ENCODE results near the gene IGSF21.

The IGSF21 gene

DNA sequence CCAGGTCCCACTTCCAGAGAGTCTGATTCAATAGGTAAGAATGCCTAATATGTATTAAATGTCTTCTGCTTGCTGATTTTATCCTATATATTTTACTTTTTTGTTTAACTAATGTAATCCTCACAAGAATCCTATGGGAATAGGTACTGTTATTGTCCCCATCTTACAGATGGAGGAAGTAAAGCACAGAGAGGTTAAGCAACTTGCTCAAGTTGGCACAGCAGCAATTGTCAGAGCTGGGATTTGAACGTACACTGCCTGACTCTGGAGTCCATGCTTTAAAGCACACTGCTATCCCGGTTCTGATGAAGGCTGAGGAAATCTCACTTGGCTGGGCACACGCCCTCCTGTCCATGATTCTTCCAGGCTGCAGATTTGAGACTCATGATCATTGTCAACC lies 62.8 kb downstream of the IGSF21 start:
- H2AK5ac ChIP-seq (ENCODE audit: low read length), result no peak overlapping the region
- no peak overlapping the region for H3K9ac ChIP-seq (ENCODE audit: low read length)
- no peaks in the 10 kb centered on the region for H3K27me3 ChIP-seq (ENCODE audit: insufficient read depth, low read length, poor library complexity)
- H3K36me3 ChIP-seq (ENCODE audit: control insufficient read depth, insufficient read depth, low read length), result no peaks in the 10 kb centered on the region
- H3K23ac ChIP-seq (ENCODE audit: low read length), result no peak overlapping the region
- H3K27ac ChIP-seq (ENCODE audit: low read depth, low read length), result no peak overlapping the region
- H2BK5ac ChIP-seq (ENCODE audit: low read length), result no peak overlapping the region
- peaks cover 2% of the 10 kb centered on the region for H3K4me1 ChIP-seq (ENCODE audit: control insufficient read depth, low read depth, low read length)
- H3K79me1 ChIP-seq (ENCODE audit: low read length), result no peaks in the 10 kb centered on the region
- H4K8ac ChIP-seq (ENCODE audit: low read depth, low read length), result no peak overlapping the region
- no peak overlapping the region for H3K18ac ChIP-seq (ENCODE audit: low read length)
- H2BK120ac ChIP-seq (ENCODE audit: low read depth, low read length), result no peak overlapping the region
- H3K4ac ChIP-seq (ENCODE audit: low read depth, low read length), result no peak overlapping the region
- no peak overlapping the region for H4K5ac ChIP-seq (ENCODE audit: low read length)
- H3K79me2 ChIP-seq (ENCODE audit: control insufficient read depth, insufficient read depth, low read length), result no peaks in the 10 kb centered on the region
- no CpG with 5 or more reads among the region's 3 CpGs for WGBS (ENCODE audit: extremely low coverage, insufficient coverage, low lambda C conversion rate)
- no peak overlapping the region for H3K56ac ChIP-seq (ENCODE audit: low read length)
- no peak overlapping the region for H2BK15ac ChIP-seq (replicated peaks; ENCODE audit: low read depth)
- H3K4me2 ChIP-seq (ENCODE audit: low read length), result no peak overlapping the region
- H3K4me3 ChIP-seq (ENCODE audit: low read length), result no peak overlapping the region
- DNase-seq, result no peak

DNA sequence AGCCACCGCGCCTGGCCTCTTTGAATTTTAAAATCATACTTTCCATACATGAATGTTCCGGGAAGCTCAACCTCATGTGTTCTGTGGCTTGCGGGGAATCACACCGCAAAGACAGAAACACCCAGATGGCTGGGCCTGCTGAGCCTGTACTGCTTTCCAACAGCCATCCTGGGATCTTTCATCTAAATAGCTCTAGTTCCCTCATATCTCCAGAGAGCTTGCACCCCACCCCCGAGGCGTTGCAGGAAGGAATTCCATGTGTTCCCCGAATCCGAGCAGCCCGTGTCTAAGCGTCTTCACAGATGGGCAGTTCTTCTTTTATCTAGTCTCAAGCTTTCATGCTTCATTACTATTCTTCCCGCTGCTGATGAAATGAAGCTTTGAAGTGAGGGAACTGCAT lies 66.4 kb downstream of the IGSF21 start:
- no peak overlapping the region for H3K18ac ChIP-seq (ENCODE audit: low read length)
- H3K56ac ChIP-seq (ENCODE audit: low read length), result no peak overlapping the region
- H3K27me3 ChIP-seq (ENCODE audit: insufficient read depth, low read length, poor library complexity), result no peaks in the 10 kb centered on the region
- H3K79me2 ChIP-seq (ENCODE audit: control insufficient read depth, insufficient read depth, low read length), result no peaks in the 10 kb centered on the region
- DNase-seq, result no peak
- H3K4me3 ChIP-seq (ENCODE audit: low read length), result no peak overlapping the region
- H3K23ac ChIP-seq (ENCODE audit: low read length), result no peak overlapping the region
- no peak overlapping the region for H2BK120ac ChIP-seq (ENCODE audit: low read depth, low read length)
- no peak overlapping the region for H3K4me2 ChIP-seq (ENCODE audit: low read length)
- no peak overlapping the region for H4K8ac ChIP-seq (ENCODE audit: low read depth, low read length)
- H3K79me1 ChIP-seq (ENCODE audit: low read length), result no peaks in the 10 kb centered on the region
- H3K27ac ChIP-seq (ENCODE audit: low read depth, low read length), result no peak overlapping the region
- H2BK15ac ChIP-seq (replicated peaks; ENCODE audit: low read depth), result no peak overlapping the region
- no peak overlapping the region for H2AK5ac ChIP-seq (ENCODE audit: low read length)
- peaks cover 12% of the 10 kb centered on the region for H3K4me1 ChIP-seq (ENCODE audit: control insufficient read depth, low read depth, low read length)
- no peaks in the 10 kb centered on the region for H3K36me3 ChIP-seq (ENCODE audit: control insufficient read depth, insufficient read depth, low read length)
- H4K5ac ChIP-seq (ENCODE audit: low read length), result no peak overlapping the region
- no CpG with 5 or more reads among the region's 12 CpGs for WGBS (ENCODE audit: extremely low coverage, insufficient coverage, low lambda C conversion rate)
- H3K9ac ChIP-seq (ENCODE audit: low read length), result no peak overlapping the region
- H3K4ac ChIP-seq (ENCODE audit: low read depth, low read length), result no peak overlapping the region
- no peak overlapping the region for H2BK5ac ChIP-seq (ENCODE audit: low read length)

DNA sequence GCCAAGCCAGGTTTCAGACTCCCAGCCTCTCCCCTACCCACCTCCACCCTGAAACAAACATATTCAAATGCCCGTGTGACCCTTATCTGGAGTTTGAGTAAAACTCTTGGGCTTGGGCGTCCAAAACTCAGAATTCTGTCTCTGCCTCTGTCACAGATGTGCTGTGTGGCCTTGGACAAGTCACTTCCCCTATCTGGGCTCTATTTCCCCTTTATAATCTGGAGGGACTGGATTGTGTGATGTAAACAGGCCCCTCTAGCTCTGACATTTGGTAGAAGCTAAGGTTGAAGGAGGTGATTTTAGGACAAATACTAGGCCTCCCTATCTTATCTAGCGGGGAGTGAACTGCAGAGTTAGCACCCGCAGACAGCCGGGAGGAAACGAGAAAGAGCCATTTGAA lies 67.5 kb downstream of the IGSF21 start:
- no peaks in the 10 kb centered on the region for H3K27me3 ChIP-seq (ENCODE audit: insufficient read depth, low read length, poor library complexity)

DNA sequence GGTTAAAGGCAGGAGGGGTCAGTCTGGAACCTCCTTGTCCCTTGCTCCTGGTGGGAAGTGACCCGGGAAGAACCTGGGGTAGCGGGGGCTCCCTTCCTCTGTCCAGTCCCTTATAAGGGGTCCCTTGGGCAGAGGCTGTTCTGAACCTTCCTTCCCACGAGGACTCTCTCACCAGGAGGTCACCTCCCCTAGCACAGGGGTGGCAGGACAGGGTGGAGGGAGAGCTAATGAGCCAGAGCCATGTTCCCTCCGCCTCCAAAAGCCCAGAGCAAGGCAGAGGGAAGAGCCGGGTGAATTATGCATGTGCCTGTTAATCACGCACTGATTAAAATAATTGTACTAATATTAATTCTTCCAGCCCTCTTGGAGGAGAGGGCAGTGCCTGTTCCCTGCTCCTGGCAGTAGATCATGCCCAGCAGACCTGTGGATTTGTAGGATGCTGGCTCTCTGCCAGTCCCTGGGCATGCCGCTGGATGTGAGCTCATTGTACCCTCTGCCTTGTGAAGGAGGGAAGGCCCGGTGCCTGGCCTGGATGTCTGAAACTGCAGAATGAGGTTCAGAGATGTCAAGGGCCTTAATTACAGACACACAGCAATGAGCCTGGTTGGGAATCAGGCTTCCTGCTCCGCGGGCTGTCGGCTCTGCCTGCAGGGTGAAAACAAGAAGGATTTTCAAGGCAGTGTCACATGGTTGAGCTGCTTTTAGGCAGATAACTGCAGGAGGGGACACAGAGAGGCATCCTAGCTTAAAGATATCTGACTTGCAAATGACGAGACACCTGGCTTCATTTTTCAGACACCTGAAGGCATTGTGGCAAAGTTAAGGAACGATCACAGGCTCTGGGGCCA lies 68.2 kb downstream of the IGSF21 start:
- no peaks in the 10 kb centered on the region for H3K27me3 ChIP-seq (ENCODE audit: insufficient read depth, low read length, poor library complexity)
- WGBS (ENCODE audit: extremely low coverage, insufficient coverage, low lambda C conversion rate), result no CpG with 5 or more reads among the region's 13 CpGs
- H3K18ac ChIP-seq (ENCODE audit: low read length), result no peak overlapping the region

More for the DNA sequence above, 67.5 kb downstream of the IGSF21 start:
- Histone ChIP-seq H3K4me2 (ENCODE audit: low read length) (no peak overlapping the region), H3K27ac (ENCODE audit: low read depth, low read length) (no peak overlapping the region), H4K5ac (ENCODE audit: low read length) (no peak overlapping the region), H3K79me2 (ENCODE audit: control insufficient read depth, insufficient read depth, low read length) (no peaks in the 10 kb centered on the region), H2BK5ac (ENCODE audit: low read length) (no peak overlapping the region), H3K4me1 (ENCODE audit: control insufficient read depth, low read depth, low read length) (peaks cover 12% of the 10 kb centered on the region), H2BK15ac (replicated peaks; ENCODE audit: low read depth) (no peak overlapping the region), H3K79me1 (ENCODE audit: low read length) (no peaks in the 10 kb centered on the region), H2BK120ac (ENCODE audit: low read depth, low read length) (no peak overlapping the region), H3K23ac (ENCODE audit: low read length) (no peak overlapping the region), H3K9ac (ENCODE audit: low read length) (no peak overlapping the region), H3K4ac (ENCODE audit: low read depth, low read length) (no peak overlapping the region), H3K56ac (ENCODE audit: low read length) (no peak overlapping the region), H2AK5ac (ENCODE audit: low read length) (no peak overlapping the region), H3K36me3 (ENCODE audit: control insufficient read depth, insufficient read depth, low read length) (no peaks in the 10 kb centered on the region), H3K18ac (ENCODE audit: low read length) (no peak overlapping the region), H4K8ac (ENCODE audit: low read depth, low read length) (no peak overlapping the region), H3K4me3 (ENCODE audit: low read length) (no peak overlapping the region)
- no CpG with 5 or more reads among the region's 6 CpGs for WGBS (ENCODE audit: extremely low coverage, insufficient coverage, low lambda C conversion rate)
- DNase-seq, result peak; percentile 46

DNA sequence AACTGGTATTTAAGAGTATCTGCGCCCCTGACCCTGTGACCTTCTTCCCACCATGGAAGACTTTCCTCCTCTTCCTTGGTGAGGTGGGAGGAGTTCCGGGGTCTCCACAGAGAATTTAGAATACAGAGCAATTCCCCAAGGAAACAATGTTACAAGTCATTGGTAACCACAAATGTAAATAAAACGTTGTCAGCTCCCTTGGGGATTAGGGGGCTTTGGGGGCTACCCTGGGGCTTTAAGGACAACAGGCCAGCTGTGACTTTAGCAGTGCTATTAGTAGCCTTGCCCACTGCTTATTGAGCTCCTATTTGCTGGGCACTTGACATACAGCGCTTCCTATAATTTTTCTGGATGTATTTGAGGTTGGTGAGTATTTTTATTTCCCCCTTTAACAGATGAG lies 69.0 kb downstream of the IGSF21 start:
- no peak overlapping the region for H3K4me3 ChIP-seq (ENCODE audit: low read length)
- no peak overlapping the region for H2BK15ac ChIP-seq (replicated peaks; ENCODE audit: low read depth)
- peaks cover 12% of the 10 kb centered on the region for H3K4me1 ChIP-seq (ENCODE audit: control insufficient read depth, low read depth, low read length)
- no peak overlapping the region for H3K4me2 ChIP-seq (ENCODE audit: low read length)
- H3K27ac ChIP-seq (ENCODE audit: low read depth, low read length), result no peak overlapping the region
- H3K27me3 ChIP-seq (ENCODE audit: insufficient read depth, low read length, poor library complexity), result no peaks in the 10 kb centered on the region
- no peak overlapping the region for H3K56ac ChIP-seq (ENCODE audit: low read length)
- H3K4ac ChIP-seq (ENCODE audit: low read depth, low read length), result no peak overlapping the region
- H4K8ac ChIP-seq (ENCODE audit: low read depth, low read length), result no peak overlapping the region
- H3K36me3 ChIP-seq (ENCODE audit: control insufficient read depth, insufficient read depth, low read length), result no peaks in the 10 kb centered on the region
- no peaks in the 10 kb centered on the region for H3K79me2 ChIP-seq (ENCODE audit: control insufficient read depth, insufficient read depth, low read length)
- no peak overlapping the region for H2BK5ac ChIP-seq (ENCODE audit: low read length)
- no CpG with 5 or more reads among the region's 4 CpGs for WGBS (ENCODE audit: extremely low coverage, insufficient coverage, low lambda C conversion rate)
- no peak overlapping the region for H3K18ac ChIP-seq (ENCODE audit: low read length)
- peak; percentile 33 for DNase-seq
- H2BK120ac ChIP-seq (ENCODE audit: low read depth, low read length), result no peak overlapping the region
- no peaks in the 10 kb centered on the region for H3K79me1 ChIP-seq (ENCODE audit: low read length)
- no peak overlapping the region for H3K23ac ChIP-seq (ENCODE audit: low read length)
- H3K9ac ChIP-seq (ENCODE audit: low read length), result no peak overlapping the region
- no peak overlapping the region for H2AK5ac ChIP-seq (ENCODE audit: low read length)
- no peak overlapping the region for H4K5ac ChIP-seq (ENCODE audit: low read length)

More for the DNA sequence above, 68.2 kb downstream of the IGSF21 start:
- no peak overlapping the region for H4K8ac ChIP-seq (ENCODE audit: low read depth, low read length)
- no peak overlapping the region for H4K5ac ChIP-seq (ENCODE audit: low read length)
- no peak overlapping the region for H3K4me3 ChIP-seq (ENCODE audit: low read length)
- H3K79me1 ChIP-seq (ENCODE audit: low read length), result no peaks in the 10 kb centered on the region
- H3K23ac ChIP-seq (ENCODE audit: low read length), result no peak overlapping the region
- peak overlapping the region; percentile 47 for H3K56ac ChIP-seq (ENCODE audit: low read length)
- no peaks in the 10 kb centered on the region for H3K36me3 ChIP-seq (ENCODE audit: control insufficient read depth, insufficient read depth, low read length)
- no peak overlapping the region for H3K9ac ChIP-seq (ENCODE audit: low read length)
- H2AK5ac ChIP-seq (ENCODE audit: low read length), result peak overlapping the region; percentile 80
- H3K4ac ChIP-seq (ENCODE audit: low read depth, low read length), result no peak overlapping the region
- H2BK120ac ChIP-seq (ENCODE audit: low read depth, low read length), result no peak overlapping the region
- peak overlapping the region; percentile 24 for H3K4me2 ChIP-seq (ENCODE audit: low read length)
- DNase-seq, result peak; percentile 79
- H2BK15ac ChIP-seq (replicated peaks; ENCODE audit: low read depth), result no peak overlapping the region
- no peak overlapping the region for H3K27ac ChIP-seq (ENCODE audit: low read depth, low read length)
- no peak overlapping the region for H2BK5ac ChIP-seq (ENCODE audit: low read length)
- no peaks in the 10 kb centered on the region for H3K79me2 ChIP-seq (ENCODE audit: control insufficient read depth, insufficient read depth, low read length)
- H3K4me1 ChIP-seq (ENCODE audit: control insufficient read depth, low read depth, low read length), result peaks cover 12% of the 10 kb centered on the region

DNA sequence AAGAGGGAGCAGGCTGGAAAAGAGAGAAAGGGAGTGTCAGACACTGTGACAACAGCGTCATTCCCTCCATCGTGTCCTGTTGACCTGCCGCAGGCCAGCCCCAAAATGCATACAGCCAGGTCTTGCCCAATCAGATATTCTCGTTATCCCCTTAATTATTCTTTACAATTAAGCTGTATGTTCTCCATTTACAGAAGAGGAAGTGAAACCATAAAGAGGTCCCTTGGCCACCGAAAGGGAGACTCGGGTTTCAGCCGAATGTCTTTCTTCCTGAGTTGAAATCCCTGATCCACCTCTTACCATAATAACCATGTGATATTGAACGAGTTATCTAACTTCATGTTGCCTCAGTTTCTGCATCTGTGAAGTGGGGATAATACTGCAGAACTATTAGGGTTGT lies 70.5 kb downstream of the IGSF21 start:
- H3K56ac ChIP-seq (ENCODE audit: low read length), result no peak overlapping the region
- H3K9ac ChIP-seq (ENCODE audit: low read length), result no peak overlapping the region
- H3K79me2 ChIP-seq (ENCODE audit: control insufficient read depth, insufficient read depth, low read length), result no peaks in the 10 kb centered on the region
- peaks cover 12% of the 10 kb centered on the region for H3K4me1 ChIP-seq (ENCODE audit: control insufficient read depth, low read depth, low read length)
- H3K4me3 ChIP-seq (ENCODE audit: low read length), result no peak overlapping the region
- no peak overlapping the region for H2BK15ac ChIP-seq (replicated peaks; ENCODE audit: low read depth)
- no peak overlapping the region for H2BK5ac ChIP-seq (ENCODE audit: low read length)
- H4K5ac ChIP-seq (ENCODE audit: low read length), result no peak overlapping the region
- H3K27me3 ChIP-seq (ENCODE audit: insufficient read depth, low read length, poor library complexity), result no peaks in the 10 kb centered on the region
- no peak overlapping the region for H3K23ac ChIP-seq (ENCODE audit: low read length)
- WGBS (ENCODE audit: extremely low coverage, insufficient coverage, low lambda C conversion rate), result no CpG with 5 or more reads among the region's 8 CpGs
- no peak overlapping the region for H3K4ac ChIP-seq (ENCODE audit: low read depth, low read length)
- H3K18ac ChIP-seq (ENCODE audit: low read length), result no peak overlapping the region
- H4K8ac ChIP-seq (ENCODE audit: low read depth, low read length), result no peak overlapping the region
- no peak overlapping the region for H3K4me2 ChIP-seq (ENCODE audit: low read length)
- no peaks in the 10 kb centered on the region for H3K36me3 ChIP-seq (ENCODE audit: control insufficient read depth, insufficient read depth, low read length)
- H3K27ac ChIP-seq (ENCODE audit: low read depth, low read length), result no peak overlapping the region
- H2BK120ac ChIP-seq (ENCODE audit: low read depth, low read length), result no peak overlapping the region
- H2AK5ac ChIP-seq (ENCODE audit: low read length), result no peak overlapping the region
- DNase-seq, result no peak
- no peaks in the 10 kb centered on the region for H3K79me1 ChIP-seq (ENCODE audit: low read length)

Measured in mesendoderm (in vitro differentiated cells).